GM08714 (cell line): ENCODE data around the gene DGLUCY.

Source experiments
- H3K4me3 ChIP-seq: fragments of 200-500 bp; sonication (Bioruptor generic); 2 replicates; pipeline ENCODE4 v1.5.1; 2014; ENCODE audit warnings: mild to moderate bottlenecking, low read length, inconsistent platforms
- ZNF274 ChIP-seq: IDR thresholded peaks from 2 replicates; pipeline ENCODE4 v1.6.1; 2012; ENCODE audit warnings: mild to moderate bottlenecking, low read depth, low read length

The DGLUCY gene

GRCh38 chr14:91246051-91246852, 132.4 kb downstream of the DGLUCY start:
- no peak overlapping the region for H3K4me3 ChIP-seq
- TF ChIP-seq ZNF274: no peak

- peak overlapping the region; percentile 29; the same call in 1 of the 2 replicates for H3K4me3 ChIP-seq
- no peak for TF ChIP-seq ZNF274
Measured at GRCh38 chr14:91249841-91250616, 136.2 kb downstream of the DGLUCY start.

GRCh38 chr14:91250912-91251311, 137.0 kb downstream of the DGLUCY start:
- TF ChIP-seq ZNF274: no peak
- peak overlapping the region; percentile 29; the same call in 1 of the 2 replicates for H3K4me3 ChIP-seq

GRCh38 chr14:91252871-91253794, 139.3 kb downstream of the DGLUCY start:
- peak overlapping the region; percentile 55; the same call in 1 of the 2 replicates for H3K4me3 ChIP-seq

GRCh38 chr14:91253795-91254323, 140.0 kb downstream of the DGLUCY start:
- peak overlapping the region; percentile 55; the same call in 1 of the 2 replicates for H3K4me3 ChIP-seq
- TF ChIP-seq ZNF274: no peak

More at GRCh38 chr14:91252871-91253794, 139.3 kb downstream of the DGLUCY start:
- no peak for TF ChIP-seq ZNF274

- no peak overlapping the region for H3K4me3 ChIP-seq
- TF ChIP-seq ZNF274: no peak
Measured at GRCh38 chr14:91254461-91254860, 140.6 kb downstream of the DGLUCY start.

GRCh38 chr14:91255026-91255695, 141.3 kb downstream of the DGLUCY start:
- no peak for TF ChIP-seq ZNF274
- H3K4me3 ChIP-seq: no peak overlapping the region

GRCh38 chr14:91256661-91257060, 142.8 kb downstream of the DGLUCY start:
- no peak overlapping the region for H3K4me3 ChIP-seq
- TF ChIP-seq ZNF274: no peak

- no peak overlapping the region for H3K4me3 ChIP-seq
- TF ChIP-seq ZNF274: no peak
Measured at GRCh38 chr14:91257328-91258010, 143.6 kb downstream of the DGLUCY start.

- no peak overlapping the region for H3K4me3 ChIP-seq
- no peak for TF ChIP-seq ZNF274
Measured at GRCh38 chr14:91258011-91258618, 144.2 kb downstream of the DGLUCY start.

GRCh38 chr14:91258876-91259275, 145.0 kb downstream of the DGLUCY start:
- no peak for TF ChIP-seq ZNF274
- no peak overlapping the region for H3K4me3 ChIP-seq

- H3K4me3 ChIP-seq: no peak overlapping the region
- no peak for TF ChIP-seq ZNF274
Measured at GRCh38 chr14:91261115-91261514, 147.2 kb downstream of the DGLUCY start.

- no peak for TF ChIP-seq ZNF274
- H3K4me3 ChIP-seq: no peak overlapping the region
Measured at GRCh38 chr14:91261986-91262549, 148.2 kb downstream of the DGLUCY start.
